ENCODE measurements around the gene UVRAG.

- TF ChIP-seq, protein P1, sequence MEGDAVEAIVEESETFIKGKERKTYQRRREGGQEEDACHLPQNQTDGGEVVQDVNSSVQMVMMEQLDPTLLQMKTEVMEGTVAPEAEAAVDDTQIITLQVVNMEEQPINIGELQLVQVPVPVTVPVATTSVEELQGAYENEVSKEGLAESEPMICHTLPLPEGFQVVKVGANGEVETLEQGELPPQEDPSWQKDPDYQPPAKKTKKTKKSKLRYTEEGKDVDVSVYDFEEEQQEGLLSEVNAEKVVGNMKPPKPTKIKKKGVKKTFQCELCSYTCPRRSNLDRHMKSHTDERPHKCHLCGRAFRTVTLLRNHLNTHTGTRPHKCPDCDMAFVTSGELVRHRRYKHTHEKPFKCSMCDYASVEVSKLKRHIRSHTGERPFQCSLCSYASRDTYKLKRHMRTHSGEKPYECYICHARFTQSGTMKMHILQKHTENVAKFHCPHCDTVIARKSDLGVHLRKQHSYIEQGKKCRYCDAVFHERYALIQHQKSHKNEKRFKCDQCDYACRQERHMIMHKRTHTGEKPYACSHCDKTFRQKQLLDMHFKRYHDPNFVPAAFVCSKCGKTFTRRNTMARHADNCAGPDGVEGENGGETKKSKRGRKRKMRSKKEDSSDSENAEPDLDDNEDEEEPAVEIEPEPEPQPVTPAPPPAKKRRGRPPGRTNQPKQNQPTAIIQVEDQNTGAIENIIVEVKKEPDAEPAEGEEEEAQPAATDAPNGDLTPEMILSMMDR (IDR thresholded peaks at IDR 0.05; ENCODE audit: low read length), result no peak
- no peak for TF ChIP-seq EZH2phosphoT487 (IDR thresholded peaks at IDR 0.05; ENCODE audit: low read length)
Measured at GRCh38 chr11:76047766-76048165, 232.8 kb downstream of the UVRAG start.
